Neuron (in vitro differentiated cells): Measurements from ENCODE around the gene KATNAL2.

Source experiments
- H2AFZ ChIP-seq: one replicate; pipeline ENCODE4 v1.6.1; 2013; ENCODE audit warnings: low read depth, mild to moderate bottlenecking, inconsistent platforms, low read length, moderate library complexity
- H3K27me3 ChIP-seq: one replicate; pipeline ENCODE4 v1.6.1; 2013; ENCODE audit warnings: low read length; ENCODE audit not compliant: insufficient read depth
- H3K36me3 ChIP-seq: one replicate; pipeline ENCODE4 v1.6.1; 2013; ENCODE audit warnings: low read length; ENCODE audit not compliant: insufficient read depth
- H3K4me1 ChIP-seq: one replicate; pipeline ENCODE4 v1.6.1; 2013; ENCODE audit warnings: low read length; ENCODE audit not compliant: insufficient read depth
- H3K4me3 ChIP-seq: 2 replicates; pipeline ENCODE4 v1.5.1; 2013; ENCODE audit warnings: mild to moderate bottlenecking, low read length, moderate library complexity
- H3K9me3 ChIP-seq: one replicate; pipeline ENCODE4 v1.6.1; 2013; ENCODE audit warnings: low read length

Gene KATNAL2

DNA sequence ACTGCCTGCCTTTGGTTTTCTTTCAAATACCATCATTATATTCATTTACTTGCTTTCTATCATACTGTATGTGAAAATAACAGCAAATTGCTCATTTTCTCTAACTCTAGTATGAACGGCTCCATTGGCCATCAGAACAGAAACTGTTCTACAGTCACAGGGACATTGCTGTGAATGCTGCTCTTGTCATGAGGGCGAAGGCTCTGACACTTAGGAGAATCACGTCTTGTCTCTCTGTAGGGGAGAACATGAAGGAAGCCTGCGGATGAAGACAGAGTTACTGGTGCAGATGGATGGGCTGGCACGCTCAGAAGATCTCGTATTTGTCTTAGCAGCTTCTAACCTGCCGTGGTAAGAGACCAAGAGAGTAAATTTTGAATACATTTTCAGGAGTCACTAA lies 159.7 kb downstream of the KATNAL2 start:
- Histone ChIP-seq H3K27me3 (peaks cover 30% of the 10 kb centered on the region), H3K9me3 (no peaks in the 10 kb centered on the region), H3K4me1 (peaks cover 14% of the 10 kb centered on the region), H3K4me3 (no peak overlapping the region), H3K36me3 (no peaks in the 10 kb centered on the region), H2AFZ (no peak overlapping the region)

DNA sequence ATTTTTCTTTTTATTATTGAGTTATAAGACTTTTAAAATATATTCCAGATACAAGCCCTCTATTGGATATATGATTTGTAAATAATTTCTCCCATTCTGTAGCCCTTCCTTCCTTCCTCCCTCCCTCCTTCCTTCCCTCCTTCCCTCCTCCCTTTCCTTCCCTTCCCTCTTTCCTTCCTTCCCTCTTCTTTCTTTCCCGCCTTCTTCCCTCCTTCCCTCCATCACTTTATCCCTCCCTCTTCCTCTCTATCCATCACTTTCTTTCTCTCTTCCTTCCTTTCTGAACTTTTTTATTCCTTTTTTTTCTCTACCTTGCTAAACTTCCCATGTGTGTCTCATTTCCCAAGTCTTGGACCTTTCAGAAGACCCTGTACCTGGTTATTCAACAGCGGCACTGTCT lies 163.5 kb downstream of the KATNAL2 start:
- no peak overlapping the region for H3K4me3 ChIP-seq
- H3K9me3 ChIP-seq, result no peaks in the 10 kb centered on the region
- no peaks in the 10 kb centered on the region for H3K36me3 ChIP-seq
- no peak overlapping the region for H2AFZ ChIP-seq
- peaks cover 4% of the 10 kb centered on the region for H3K27me3 ChIP-seq
- peaks cover 14% of the 10 kb centered on the region for H3K4me1 ChIP-seq

DNA sequence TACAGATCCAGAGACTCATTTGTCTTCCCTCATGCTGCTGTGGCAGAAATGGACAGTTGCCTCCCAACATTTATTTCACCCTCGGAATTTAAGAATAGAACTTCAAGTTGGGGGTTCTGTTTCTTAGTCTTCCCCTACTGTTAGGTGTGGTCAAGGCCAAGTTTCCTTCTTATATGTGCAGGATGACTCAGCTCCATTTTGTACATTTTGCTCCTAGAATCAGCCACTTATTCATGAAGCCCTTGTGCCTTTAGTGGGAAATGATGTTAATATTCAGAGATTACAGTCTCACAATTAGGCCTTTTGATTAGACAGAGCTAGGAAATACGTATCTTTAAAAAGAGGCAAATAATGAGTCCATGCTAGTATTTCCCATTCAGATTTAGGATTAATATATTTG lies 164.2 kb downstream of the KATNAL2 start:
- Histone ChIP-seq H2AFZ (no peak overlapping the region), H3K4me1 (peaks cover 14% of the 10 kb centered on the region), H3K27me3 (no peaks in the 10 kb centered on the region)

DNA sequence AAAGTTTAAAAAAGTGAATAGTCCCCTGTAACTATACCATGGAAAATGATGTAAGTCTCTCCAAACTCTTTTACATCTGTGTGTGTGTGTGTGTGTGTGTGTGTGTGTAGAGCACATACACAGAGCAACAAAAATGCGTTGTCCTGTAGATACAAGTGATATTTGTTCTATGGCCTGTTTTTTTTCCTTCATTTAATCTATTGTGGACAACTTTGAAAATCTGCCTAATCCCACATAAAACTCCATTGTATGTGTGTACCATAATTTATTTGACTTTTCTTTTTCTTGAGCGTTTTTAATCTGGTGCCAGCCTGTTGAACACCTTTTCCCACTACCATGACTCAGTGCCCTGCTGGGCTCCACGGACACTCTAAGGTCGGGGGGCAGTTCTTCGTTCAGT lies 170.3 kb downstream of the KATNAL2 start:
- Histone ChIP-seq H3K4me3 (no peak overlapping the region), H3K36me3 (no peaks in the 10 kb centered on the region), H2AFZ (no peak overlapping the region), H3K27me3 (no peaks in the 10 kb centered on the region), H3K4me1 (no peaks in the 10 kb centered on the region), H3K9me3 (no peaks in the 10 kb centered on the region)

More for the DNA sequence above, 164.2 kb downstream of the KATNAL2 start:
- Histone ChIP-seq H3K36me3 (no peaks in the 10 kb centered on the region), H3K9me3 (no peaks in the 10 kb centered on the region), H3K4me3 (no peak overlapping the region)

DNA sequence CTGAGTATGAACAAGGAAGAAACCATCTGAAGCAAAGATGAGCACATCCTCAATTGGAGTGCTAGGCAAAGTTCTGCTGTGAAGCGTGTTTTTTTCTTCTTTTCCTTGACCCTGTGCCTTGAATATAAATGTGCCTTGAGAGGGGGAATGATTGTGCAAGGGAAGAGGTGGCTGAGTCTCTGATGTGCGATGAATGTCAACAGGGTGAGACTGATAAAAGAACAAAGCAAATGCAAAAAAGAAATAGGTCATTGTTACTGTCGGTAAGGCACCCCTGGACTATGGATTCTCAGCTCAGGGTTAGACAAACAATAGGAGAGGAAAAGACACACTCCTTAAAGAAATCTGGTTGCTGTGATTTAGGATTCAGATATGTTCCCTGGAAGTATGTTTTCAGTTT lies 178.4 kb downstream of the KATNAL2 start:
- H3K4me1 ChIP-seq, result peaks cover 15% of the 10 kb centered on the region
- no peak overlapping the region for H2AFZ ChIP-seq

DNA sequence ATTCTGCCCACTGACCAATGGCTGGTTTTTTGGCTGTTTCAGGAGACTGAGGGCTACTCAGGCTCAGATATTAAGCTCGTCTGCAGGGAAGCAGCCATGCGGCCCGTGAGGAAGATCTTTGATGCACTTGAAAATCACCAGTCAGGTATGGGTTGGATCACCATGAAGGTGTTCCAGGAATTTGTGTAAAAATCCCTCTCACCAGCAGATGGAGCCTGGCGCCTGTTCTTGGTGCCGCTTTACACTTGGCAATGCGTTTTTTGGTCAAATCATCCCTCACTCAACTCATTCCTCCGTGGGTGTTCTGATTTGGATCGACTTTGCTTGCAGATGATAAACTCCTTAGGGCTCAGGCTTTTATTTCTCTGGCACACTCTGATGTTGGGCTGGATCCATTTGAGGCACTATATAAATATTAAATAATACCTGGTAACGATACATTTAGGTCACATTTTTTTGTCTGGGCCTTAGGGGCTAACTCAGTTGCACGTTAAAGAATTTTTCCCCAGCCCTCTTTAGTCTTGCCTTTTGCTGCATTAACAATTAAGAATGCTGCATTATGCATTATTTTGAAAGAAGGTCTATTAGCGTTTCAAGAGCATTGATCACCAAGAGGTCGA lies 182.9 kb downstream of the KATNAL2 start:
- Histone ChIP-seq H3K36me3 (peaks cover 10% of the 10 kb centered on the region), H2AFZ (no peak overlapping the region), H3K9me3 (no peaks in the 10 kb centered on the region), H3K27me3 (no peaks in the 10 kb centered on the region), H3K4me1 (peaks cover 10% of the 10 kb centered on the region), H3K4me3 (no peak overlapping the region)

More for the DNA sequence above, 178.4 kb downstream of the KATNAL2 start:
- H3K9me3 ChIP-seq, result no peaks in the 10 kb centered on the region
- H3K36me3 ChIP-seq, result no peaks in the 10 kb centered on the region
- no peak overlapping the region for H3K4me3 ChIP-seq
- H3K27me3 ChIP-seq, result no peaks in the 10 kb centered on the region

DNA sequence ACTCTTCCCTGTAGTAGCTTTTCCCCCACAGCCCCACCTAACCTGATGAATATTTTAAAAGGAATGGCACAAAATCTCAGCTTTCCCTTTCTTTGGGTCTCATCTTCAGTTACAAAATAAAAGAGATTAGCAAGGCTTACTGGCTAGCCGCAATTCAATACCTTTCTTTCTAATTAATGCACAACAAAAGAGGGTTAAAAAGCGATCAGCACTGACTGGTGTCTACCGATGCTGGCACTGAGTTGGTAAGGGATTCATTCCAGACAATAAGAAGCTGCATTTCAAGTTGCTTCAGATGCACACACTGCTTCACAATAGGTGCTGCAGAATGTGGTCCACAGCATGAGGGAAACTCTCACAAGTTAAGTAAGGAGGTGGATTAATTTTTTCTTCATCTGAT lies 191.0 kb downstream of the KATNAL2 start:
- Histone ChIP-seq H3K27me3 (no peaks in the 10 kb centered on the region), H3K9me3 (no peaks in the 10 kb centered on the region), H2AFZ (no peak overlapping the region), H3K4me3 (no peak overlapping the region), H3K36me3 (peaks cover 62% of the 10 kb centered on the region), H3K4me1 (peaks cover 6% of the 10 kb centered on the region)

DNA sequence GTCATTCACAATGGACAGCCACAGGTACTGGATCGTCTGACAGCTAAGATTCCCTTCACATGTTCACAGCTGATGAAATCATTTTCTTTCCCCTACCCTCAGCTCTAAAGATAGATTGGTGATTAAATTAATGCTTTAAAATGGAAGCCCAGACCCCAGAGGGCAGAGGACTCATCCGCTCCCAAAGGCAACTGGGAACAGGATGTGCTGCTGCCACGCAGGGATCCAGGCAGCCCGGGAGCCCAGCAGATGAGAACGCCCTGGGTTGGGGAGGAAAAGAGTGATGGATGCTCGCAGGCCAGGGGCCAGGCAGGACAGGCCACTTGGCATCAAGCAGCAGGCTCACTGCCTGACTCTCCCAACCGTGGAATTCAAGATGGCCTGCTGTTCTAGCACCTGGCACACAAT lies 191.6 kb downstream of the KATNAL2 start:
- Histone ChIP-seq H2AFZ (no peak overlapping the region), H3K9me3 (no peaks in the 10 kb centered on the region), H3K4me3 (no peak overlapping the region), H3K27me3 (no peaks in the 10 kb centered on the region), H3K4me1 (peaks cover 6% of the 10 kb centered on the region), H3K36me3 (peaks cover 67% of the 10 kb centered on the region)

DNA sequence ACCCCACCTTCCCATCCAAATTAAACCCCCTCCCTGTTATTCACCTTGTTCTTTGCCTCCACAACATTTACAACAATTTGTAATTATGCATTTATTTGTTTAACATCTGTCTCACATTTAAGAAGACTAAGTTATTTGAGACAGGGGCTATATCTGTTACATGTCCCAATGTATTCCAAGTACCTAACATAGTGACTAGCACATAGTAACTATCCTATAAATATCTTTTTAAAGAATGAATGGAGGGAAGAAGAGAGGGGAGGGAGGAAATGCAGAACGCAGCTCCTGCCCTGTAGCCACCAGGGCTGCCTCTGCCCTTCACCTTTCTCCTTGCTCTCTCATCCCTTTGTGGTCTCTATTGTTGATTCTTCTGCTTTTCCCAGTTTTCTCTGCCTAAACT lies 192.3 kb downstream of the KATNAL2 start:
- Histone ChIP-seq H3K36me3 (peaks cover 67% of the 10 kb centered on the region), H2AFZ (no peak overlapping the region), H3K4me3 (no peak overlapping the region), H3K9me3 (no peaks in the 10 kb centered on the region), H3K27me3 (no peaks in the 10 kb centered on the region), H3K4me1 (peaks cover 6% of the 10 kb centered on the region)

DNA sequence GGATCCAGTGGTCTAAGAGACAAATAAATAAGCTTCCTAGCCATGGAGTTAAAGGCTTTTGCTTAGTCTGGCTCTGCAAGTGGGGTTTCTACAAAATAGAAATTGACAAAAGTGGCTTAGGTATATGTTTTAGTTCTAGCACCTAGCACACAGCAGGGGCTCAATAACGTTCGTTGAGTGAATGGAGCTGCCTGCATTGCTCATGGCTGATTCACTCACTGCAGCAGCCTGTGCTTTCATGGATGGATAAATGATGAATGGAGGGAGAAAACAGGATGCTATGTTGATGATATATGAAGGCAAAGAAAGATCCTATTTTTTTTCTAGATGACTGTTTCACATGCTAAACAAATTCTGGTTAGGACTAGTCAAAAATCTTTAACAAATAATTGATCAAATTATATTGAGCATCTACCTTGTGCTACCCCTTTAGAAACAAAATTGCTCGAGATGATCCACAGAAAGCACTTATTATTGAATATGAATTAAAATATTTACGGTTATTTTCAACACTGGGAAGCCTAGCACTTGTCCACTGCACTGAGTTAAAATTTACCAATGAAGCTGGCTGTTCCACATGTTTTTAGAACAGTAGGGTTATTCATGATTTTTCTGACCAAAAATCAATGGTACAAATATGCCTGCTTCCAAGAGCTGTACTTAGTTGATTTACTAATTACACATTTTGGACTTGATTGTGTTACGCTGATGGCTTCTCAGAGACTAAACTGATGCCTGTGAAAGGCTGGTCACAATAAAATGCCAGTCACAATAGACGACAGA lies 193.3 kb downstream of the KATNAL2 start:
- Histone ChIP-seq H3K36me3 (peaks cover 66% of the 10 kb centered on the region), H3K4me3 (no peak overlapping the region), H2AFZ (no peak overlapping the region), H3K4me1 (peaks cover 6% of the 10 kb centered on the region), H3K9me3 (no peaks in the 10 kb centered on the region), H3K27me3 (no peaks in the 10 kb centered on the region)

DNA sequence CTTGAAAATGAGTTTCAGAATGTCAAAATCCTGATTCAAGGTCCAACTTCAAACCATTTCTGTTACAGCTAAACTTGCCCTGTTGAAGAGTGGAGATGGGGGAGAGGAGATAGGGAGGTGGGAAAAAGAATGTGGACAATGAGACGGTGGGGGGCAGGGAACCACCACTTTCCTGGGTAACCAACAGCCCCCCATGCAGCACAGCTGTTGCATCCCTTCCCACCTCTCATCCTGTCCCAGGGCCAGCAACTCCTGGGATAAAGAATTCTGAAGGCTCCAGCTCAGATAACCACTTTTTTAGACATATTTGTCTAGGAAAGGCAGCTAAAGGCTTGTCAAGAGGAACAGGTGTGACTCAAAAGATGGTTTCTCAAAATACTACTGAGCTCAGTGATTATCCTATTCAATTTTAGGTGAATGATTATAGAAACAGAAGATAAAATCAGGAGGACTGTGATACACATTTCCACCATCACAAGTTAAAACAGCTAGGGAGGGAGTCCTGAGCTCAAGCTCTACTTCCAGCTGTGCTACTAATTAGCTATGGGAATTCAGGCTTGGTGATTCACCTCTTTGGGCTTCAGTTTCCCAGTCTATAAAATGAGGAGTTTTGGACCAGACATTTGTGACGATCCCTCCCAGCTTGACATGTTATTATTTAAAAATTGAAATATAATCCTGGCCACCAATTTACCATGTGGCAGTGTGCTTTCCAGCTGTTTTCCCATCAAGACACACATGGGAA lies 196.6 kb downstream of the KATNAL2 start:
- no peak overlapping the region for H3K4me3 ChIP-seq
- no peak overlapping the region for H2AFZ ChIP-seq
- peaks cover under 1% of the 10 kb centered on the region for H3K4me1 ChIP-seq
- no peaks in the 10 kb centered on the region for H3K9me3 ChIP-seq
- no peaks in the 10 kb centered on the region for H3K27me3 ChIP-seq
- H3K36me3 ChIP-seq, result peaks cover 59% of the 10 kb centered on the region

DNA sequence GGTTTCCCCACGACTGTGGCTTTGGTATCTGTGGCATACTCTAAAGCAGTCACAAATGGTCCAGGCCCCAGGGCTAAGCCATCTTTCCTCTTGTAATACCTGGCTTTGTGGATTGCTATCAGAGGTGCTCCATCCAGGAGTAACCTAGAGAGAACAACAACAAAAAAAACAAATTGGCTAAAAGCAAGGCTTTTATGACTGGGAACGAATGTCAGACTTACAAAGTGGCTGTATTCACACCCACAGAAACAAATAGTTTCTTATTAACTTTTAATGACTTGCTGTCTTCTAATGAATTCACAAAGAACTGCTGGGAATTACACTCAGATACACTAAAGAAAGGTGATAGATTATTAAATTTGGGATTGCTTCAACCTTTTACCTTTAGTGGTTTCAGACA lies 197.8 kb downstream of the KATNAL2 start:
- H3K4me3 ChIP-seq, result no peak overlapping the region
- peaks cover 52% of the 10 kb centered on the region for H3K36me3 ChIP-seq
- no peaks in the 10 kb centered on the region for H3K27me3 ChIP-seq

DNA sequence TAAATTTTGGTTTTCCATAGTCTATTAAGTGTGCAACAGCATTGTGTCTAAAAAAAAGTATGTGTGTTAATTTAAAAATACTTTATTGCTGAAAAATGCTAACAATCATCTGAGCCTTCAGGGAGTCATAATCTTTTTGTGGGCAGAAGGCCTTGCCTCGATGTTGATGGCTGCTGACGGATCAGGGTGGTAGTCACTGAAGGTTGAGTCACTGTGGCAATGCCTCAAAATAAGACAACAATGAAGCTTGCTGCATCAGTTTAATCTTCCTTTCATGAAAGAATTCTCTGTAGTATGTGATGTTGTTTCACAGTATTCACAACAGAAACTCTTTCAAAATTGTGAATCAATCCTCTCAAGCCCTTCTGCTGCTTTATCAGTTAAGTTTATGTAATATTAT lies 201.6 kb downstream of the KATNAL2 start:
- Histone ChIP-seq H3K4me1 (peaks cover 14% of the 10 kb centered on the region), H3K27me3 (no peaks in the 10 kb centered on the region), H3K36me3 (peaks cover 26% of the 10 kb centered on the region)

More for the DNA sequence above, 197.8 kb downstream of the KATNAL2 start:
- Histone ChIP-seq H3K4me1 (no peaks in the 10 kb centered on the region), H3K9me3 (no peaks in the 10 kb centered on the region), H2AFZ (no peak overlapping the region)

More for the DNA sequence above, 201.6 kb downstream of the KATNAL2 start:
- H2AFZ ChIP-seq, result no peak overlapping the region
- H3K4me3 ChIP-seq, result no peak overlapping the region
- no peaks in the 10 kb centered on the region for H3K9me3 ChIP-seq
